A204.1 (cell line): Measurements from ENCODE around the gene FBXO30.

ENCODE experiments used
- FAIRE-seq: peaks from 2 replicates; lab custom pipeline; 2012; peaks lifted over from hg19 to GRCh38; lab: Jason Lieb, UNC

The FBXO30 gene

GRCh38 chr6:145752638-145753037, 62.0 kb downstream of the FBXO30 start:
- FAIRE-seq = no peak

DNA sequence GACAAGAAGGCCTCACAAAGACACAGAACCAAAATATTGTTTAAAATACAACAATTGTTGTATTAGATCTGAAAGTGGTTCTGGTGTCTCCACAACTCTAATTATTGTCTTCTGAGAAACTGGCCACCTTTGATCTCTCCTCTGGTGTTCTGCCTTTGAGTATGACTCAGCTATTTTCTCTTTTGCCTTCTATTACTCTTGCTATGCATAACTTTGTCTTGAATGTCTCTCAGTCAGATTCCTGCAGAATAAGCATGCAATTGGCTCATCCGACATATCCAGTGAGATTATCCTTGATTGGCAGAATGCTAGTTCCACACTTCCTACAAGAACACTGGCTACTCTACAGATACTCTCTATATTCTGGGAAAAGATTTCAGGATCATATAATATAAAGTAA, 65.0 kb downstream of the FBXO30 start:
- FAIRE-seq = no peak

DNA sequence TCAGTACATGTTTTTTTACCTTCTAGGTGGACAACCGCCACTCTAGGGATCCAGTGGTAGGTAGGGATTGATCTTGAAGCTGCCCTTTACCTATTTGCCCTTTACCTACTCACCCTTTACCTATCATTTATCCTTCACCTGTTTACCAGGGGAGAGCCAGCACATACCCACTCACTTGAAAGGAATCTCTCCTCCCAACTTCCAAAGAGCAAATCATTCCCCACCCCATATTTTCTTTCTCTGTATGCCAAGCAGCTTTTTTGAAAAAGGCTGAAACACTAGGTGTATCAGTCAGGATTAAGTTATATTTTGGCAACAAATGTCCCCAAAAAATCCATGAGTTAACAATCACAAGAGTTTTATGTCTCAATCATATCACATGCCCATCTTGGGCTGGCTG, 68.7 kb downstream of the FBXO30 start:
- FAIRE-seq = no peak

DNA sequence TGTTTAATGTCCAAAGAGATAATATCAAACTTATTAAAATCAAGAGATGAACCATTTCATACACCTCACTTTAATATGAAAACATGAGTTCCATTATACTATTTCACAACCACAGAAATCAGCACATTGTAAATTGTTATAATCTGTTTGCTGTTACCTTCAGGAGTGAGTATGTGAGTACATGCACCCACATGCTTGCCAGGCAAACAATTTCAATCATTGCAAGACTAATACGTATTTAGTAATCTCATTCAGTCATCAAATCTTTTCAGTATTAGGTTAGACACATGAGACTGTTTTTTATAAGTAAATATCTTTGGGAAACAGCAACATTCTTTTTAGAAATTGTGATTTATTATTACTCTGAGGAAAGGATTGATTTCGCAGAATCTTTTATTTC, 70.0 kb downstream of the FBXO30 start:
- no peak for FAIRE-seq
